SK-MEL-5 (cell line): ENCODE data around the gene TBC1D1. TPM values are rescaled to one million over a fixed set of nuclear protein-coding genes. Genes with fewer than 3 reads are reported as not detected.

Experiments used
- DNase-seq: peaks from one replicate; pipeline ENCODE4 v3.0.0-alpha.2; 2016; ENCODE audit warnings: low read depth, low spot score
- in situ Hi-C: cut with HindIII; loops from 2 replicates; pipeline ENCODE4 v1.10.0; 2016; ENCODE audit warnings: low sequenced_read_pairs, high pct_unique_total_duplicates, low pct_unique_long_range_greater_than_20kb
- total RNA-seq: library from RNA; depleted of rRNA; stranded (reverse); fragments of >200 nt; shearing (Covaris generic); gene quantifications from 2 replicates; pipeline ENCODE4 v1.2.3, GENCODE V29; 2014

TBC1D1 gene
- total RNA-seq, 1 experiment from 2014 or later: 54.9 TPM

GRCh38 chr4:38045289-38045988, 154.6 kb downstream of the TBC1D1 start:
- in situ Hi-C loops: no loop called here
- DNase-seq: no peak

DNA sequence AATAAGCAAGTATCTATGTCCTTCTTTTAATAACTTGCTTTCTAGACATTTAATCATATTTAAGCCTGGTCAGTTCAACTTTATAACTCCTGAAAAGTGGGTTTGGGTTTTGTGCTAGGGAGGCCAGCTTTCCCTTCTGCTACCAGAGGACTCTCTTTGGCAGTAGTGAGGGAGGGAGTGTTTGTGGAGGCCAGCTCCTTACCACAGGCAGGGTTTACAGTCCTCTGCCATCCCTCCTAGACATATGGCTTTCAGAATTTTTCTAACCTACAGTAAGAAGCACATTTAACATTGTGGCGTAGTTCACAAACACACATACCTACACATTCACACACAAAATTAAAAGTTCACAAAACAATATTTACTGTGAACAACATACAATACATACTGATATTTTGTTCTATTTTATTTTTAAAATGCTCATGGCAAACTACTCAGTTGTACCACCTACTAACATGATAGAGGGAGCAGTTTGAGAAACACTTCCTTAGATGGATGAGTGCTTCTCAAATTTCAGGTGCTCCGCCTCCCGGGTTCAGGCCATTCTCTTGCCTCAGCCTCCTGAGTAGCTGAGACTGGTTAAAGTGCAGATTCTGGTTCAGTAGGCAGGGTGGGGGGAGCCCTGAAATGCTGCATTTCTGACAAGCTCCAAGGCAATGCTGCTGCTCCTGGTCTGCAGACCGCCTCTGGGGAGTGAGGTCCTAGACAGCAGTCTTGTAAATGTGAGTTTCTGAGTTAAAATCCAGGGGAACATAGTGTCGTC, 156.0 kb downstream of the TBC1D1 start:
- in situ Hi-C loops: no loop called here
- DNase-seq: no peak

DNA sequence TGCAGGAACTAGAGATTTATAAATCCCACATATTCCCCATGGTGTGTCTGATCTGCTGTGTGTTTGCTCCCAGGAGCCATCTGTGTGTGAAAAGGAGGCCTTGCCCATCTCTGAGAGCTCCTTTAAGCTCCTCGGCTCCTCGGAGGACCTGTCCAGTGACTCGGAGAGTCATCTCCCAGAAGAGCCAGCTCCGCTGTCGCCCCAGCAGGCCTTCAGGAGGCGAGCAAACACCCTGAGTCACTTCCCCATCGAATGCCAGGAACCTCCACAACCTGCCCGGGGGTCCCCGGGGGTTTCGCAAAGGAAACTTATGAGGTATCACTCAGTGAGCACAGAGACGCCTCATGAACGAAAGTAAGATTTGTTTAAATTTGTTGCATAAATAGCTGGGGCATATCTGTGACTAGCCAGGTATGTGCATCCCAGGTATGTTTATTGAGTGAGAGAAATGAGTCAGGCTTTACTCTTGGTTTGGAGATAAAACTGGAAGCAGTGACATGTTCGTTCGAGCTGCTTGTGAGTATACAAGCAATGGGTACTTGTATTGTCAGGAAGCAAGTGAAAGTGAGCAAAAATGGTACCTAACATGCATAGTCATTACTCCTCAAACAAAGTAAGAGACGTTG, 158.8 kb downstream of the TBC1D1 start:
- no peak for DNase-seq
- in situ Hi-C loops: no loop called here

GRCh38 chr4:38050560-38051350, 159.9 kb downstream of the TBC1D1 start:
- in situ Hi-C loops: no loop called here

GRCh38 chr4:38055566-38055965, 164.7 kb downstream of the TBC1D1 start:
- DNase-seq: no peak
- in situ Hi-C loops: no loop called here

More at GRCh38 chr4:38050560-38051350, 159.9 kb downstream of the TBC1D1 start:
- DNase-seq: no peak

DNA sequence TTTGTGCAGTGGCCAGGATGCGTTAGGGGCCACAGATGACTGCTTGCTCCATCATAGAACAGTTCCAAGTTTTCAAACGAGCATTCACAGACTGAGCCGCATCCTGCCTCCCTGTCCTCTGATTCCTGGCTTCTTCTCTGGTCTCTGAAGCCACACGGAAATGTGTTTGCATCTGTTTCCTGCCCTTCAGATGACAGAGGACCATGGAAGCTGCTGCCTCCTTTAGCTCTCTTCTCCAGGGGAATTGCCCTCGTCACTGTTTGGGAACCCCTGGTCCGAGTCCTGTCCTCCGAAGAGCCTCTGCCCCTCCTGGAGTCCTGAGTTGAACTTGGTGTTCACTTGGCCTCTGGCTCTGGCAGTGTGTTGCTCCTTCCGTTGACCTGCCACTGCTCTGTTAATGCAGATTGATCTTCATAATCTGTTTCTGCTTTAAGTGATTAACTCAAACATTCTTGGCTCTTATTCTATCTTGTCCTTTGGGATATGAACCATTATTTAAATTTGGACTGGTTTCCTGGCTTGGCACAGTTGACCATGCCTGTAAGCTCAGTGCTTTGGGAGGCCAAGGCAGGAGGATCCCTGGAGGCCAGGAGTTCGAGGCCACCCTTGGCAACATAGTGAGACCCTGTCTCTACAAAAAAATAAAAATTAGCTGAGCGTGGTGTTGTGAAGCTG, 165.3 kb downstream of the TBC1D1 start:
- in situ Hi-C loops: no loop called here
- no peak for DNase-seq

- no peak for DNase-seq
- in situ Hi-C loops: no loop called here
These were observed 167.3 kb downstream of the TBC1D1 start for GRCh38 chr4:38058151-38058550.

DNA sequence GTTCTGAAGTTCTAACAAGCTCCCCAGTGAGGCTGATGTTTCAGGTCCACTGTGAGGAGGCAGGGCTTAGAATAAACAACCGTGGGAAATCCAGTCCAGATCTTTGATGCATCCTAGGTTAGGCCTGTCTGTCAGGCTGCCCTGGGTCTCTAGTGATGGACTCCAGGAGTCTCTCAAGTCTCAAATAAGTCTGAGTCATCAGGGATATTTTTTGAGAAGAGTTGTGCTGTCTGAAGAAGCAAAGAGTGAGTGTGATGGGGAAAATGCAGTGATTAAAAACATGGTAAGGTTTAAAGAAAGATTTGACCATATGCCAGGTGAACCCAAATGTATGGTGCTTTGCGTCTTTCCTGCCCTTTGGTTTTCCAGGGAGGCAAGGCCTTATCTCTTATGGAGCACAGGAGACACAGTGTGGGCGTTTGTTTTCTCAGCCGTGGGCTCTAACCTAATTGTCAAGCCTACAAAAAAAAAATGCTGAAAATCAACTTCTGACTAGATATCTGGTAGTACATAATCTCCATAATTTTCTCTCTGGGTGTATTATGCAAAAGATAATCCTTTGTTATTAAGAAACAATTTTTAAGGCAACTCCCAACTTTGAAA, 170.0 kb downstream of the TBC1D1 start:
- in situ Hi-C loops: no loop called here
- no peak for DNase-seq

DNA sequence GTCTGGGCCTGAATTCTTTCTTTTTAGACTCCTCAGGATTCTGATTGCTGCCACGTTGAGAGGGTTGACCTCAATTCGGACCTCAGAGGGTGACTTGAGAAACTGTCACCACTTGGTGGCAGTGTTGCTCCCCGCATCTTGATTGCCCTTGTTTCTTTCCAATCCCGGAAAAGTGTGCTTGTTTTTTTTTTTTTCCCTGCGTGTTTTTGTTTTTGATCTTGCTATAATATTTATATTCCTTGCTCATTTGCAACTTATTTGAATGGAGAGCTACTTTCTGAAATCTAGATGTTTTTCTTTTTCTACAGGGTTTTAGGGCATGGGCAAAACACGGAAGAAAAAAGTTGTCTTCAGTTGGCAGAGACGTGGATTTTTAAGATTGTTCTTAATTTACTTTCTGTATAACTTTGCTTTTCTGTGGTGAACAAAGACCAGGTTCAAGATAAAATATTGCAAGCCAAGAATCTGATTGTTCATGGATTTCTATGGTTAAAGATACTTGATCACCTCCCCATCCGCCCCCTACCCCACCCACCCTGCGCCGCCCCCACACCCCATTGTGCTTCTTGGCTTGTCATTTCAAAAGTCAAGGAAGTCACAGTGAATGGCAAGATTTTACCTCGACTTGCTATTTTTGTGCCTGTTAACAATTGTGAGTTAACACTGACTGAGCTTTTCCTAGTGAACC, 171.3 kb downstream of the TBC1D1 start:
- in situ Hi-C loops: no loop called here
- peak; percentile 80 for DNase-seq

- DNase-seq: no peak
- in situ Hi-C loops: no loop called here
These were observed 171.9 kb downstream of the TBC1D1 start for GRCh38 chr4:38062776-38063097.

- DNase-seq: no peak
- in situ Hi-C loops: no loop called here
These were observed 174.3 kb downstream of the TBC1D1 start for GRCh38 chr4:38065176-38065575.

DNA sequence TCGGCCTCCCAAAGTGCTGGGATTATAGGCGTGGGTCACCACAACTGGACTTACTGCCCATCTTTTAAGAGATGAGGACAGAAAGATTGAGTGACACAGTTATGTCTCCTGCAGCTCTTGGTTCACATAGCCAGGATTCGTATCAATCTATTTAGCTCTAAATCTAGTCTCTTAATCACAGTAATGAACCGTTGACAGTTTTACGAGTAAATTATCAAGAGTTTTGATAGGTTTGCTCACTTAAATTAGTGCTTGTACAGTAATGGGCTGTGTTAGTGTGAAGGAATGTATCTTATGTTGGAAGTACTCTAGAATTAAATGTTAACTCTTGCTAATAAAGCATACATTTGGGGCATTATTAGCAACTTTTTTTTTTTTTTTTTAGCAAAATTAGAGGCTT, 175.0 kb downstream of the TBC1D1 start:
- in situ Hi-C loops: no loop called here
- no peak for DNase-seq

DNA sequence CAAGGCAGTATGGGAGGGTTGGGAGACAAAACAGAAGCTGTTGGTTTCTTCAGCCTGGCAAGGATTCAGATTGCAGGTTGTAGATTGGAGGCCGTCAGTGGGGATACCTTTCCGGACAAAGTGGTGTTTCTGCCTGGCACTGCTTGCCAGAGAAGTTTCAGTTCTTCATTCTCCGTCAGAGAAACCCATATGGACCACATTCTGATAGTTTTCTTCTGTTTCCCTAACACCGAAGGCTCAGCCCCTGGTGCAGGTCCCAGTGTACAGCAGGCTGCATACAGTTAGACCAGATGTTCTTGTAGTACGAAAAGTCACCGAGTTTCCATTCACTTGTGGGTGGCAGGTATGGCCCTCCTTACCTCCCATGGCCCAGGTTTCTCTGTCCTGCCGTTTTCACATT, 176.6 kb downstream of the TBC1D1 start:
- DNase-seq: no peak
- in situ Hi-C loops: no loop called here

- DNase-seq: no peak
- in situ Hi-C loops: no loop called here
These were observed 177.2 kb downstream of the TBC1D1 start for GRCh38 chr4:38068107-38068506.

- in situ Hi-C loops: no loop called here
- DNase-seq: peak; percentile 81
These were observed 178.4 kb downstream of the TBC1D1 start for GRCh38 chr4:38069271-38069760.

- no peak for DNase-seq
- in situ Hi-C loops: no loop called here
These were observed 181.0 kb downstream of the TBC1D1 start for GRCh38 chr4:38071801-38072431.
